ENCODE results near the gene UPK3BL2.
"Not testable (repeated sequence)": the region's sequence is repeated elsewhere in the genome, so short reads cannot be mapped to it uniquely, and the experiment has no call there.

GRCh38 chr7:102581722-102582121 lies 38.2 kb upstream of the UPK3BL2 start:
- TF ChIP-seq, protein P1, sequence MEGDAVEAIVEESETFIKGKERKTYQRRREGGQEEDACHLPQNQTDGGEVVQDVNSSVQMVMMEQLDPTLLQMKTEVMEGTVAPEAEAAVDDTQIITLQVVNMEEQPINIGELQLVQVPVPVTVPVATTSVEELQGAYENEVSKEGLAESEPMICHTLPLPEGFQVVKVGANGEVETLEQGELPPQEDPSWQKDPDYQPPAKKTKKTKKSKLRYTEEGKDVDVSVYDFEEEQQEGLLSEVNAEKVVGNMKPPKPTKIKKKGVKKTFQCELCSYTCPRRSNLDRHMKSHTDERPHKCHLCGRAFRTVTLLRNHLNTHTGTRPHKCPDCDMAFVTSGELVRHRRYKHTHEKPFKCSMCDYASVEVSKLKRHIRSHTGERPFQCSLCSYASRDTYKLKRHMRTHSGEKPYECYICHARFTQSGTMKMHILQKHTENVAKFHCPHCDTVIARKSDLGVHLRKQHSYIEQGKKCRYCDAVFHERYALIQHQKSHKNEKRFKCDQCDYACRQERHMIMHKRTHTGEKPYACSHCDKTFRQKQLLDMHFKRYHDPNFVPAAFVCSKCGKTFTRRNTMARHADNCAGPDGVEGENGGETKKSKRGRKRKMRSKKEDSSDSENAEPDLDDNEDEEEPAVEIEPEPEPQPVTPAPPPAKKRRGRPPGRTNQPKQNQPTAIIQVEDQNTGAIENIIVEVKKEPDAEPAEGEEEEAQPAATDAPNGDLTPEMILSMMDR (IDR thresholded peaks at IDR 0.05; ENCODE audit: low read depth, low read length, missing input control): not testable (repeated sequence)
- TF ChIP-seq RAD21 (IDR thresholded peaks at IDR 0.05): not testable (repeated sequence)
- TF ChIP-seq, protein P2, sequence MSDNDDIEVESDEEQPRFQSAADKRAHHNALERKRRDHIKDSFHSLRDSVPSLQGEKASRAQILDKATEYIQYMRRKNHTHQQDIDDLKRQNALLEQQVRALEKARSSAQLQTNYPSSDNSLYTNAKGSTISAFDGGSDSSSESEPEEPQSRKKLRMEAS (IDR thresholded peaks at IDR 0.05): not testable (repeated sequence)

All from liver (tissue), 3 donors.